HG03159 (cell line): ENCODE measurements around the gene DNER.

ENCODE experiments used
- ATAC-seq: cut with Tn5 transposase; IDR thresholded peaks from one replicate; pipeline ENCODE4 v1.9.1; 2021; ENCODE audit warnings: mild to moderate bottlenecking, moderate library complexity; ENCODE audit not compliant: unreplicated experiment

DNER gene

DNA sequence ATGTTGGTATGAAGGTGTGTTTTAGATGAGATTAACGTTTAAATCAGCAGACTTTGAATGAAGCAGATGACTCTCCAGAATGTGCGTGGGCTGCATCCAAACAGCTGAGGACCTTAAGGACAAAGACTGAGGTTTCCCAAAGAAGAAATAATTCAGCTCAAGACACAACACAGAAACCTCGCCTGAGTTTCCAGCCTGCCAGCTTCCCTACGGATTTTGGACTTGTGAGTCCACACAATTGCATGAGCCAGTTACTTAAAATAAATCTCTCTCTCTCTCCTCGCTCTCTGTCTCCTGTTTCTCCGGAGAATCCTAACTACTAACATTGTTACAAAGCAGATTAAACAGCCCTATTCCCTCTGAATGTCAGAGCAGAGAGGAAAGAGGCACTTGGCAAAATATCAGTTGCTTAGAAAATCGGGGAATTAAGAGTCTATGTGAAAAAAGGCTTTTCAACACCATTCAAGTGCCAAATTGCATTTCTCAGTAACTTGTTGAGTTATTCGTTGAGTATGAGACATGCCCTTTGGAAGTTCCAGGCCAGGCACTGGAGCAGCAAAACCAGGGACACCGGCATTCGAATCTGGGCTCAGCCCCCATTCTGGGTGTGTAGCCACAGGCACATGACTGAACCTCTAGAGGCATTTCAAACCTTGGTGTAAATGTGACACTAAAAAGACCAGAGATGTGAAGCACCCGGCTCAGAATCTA, 268.7 kb downstream of the DNER start:
- no peak for ATAC-seq

DNA sequence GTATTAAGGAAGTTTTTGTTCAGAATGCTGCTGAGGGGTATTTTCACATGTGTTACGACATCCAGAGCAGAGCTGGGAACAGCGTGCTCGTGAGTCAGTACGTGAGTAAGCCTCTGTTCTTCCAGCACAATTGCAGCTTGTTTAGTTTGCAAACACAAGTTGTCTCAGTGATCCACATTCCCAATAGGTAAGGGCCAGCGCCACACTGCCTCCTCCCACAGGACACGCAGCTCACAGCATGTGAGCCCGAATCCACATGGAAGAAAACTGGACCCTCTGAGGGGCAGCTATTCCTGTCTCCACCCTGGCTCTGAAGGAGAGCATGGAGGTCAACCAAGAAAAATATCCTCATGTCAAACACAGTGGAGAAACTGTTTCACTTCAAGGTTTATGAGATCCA, 269.3 kb downstream of the DNER start:
- no peak for ATAC-seq

DNA sequence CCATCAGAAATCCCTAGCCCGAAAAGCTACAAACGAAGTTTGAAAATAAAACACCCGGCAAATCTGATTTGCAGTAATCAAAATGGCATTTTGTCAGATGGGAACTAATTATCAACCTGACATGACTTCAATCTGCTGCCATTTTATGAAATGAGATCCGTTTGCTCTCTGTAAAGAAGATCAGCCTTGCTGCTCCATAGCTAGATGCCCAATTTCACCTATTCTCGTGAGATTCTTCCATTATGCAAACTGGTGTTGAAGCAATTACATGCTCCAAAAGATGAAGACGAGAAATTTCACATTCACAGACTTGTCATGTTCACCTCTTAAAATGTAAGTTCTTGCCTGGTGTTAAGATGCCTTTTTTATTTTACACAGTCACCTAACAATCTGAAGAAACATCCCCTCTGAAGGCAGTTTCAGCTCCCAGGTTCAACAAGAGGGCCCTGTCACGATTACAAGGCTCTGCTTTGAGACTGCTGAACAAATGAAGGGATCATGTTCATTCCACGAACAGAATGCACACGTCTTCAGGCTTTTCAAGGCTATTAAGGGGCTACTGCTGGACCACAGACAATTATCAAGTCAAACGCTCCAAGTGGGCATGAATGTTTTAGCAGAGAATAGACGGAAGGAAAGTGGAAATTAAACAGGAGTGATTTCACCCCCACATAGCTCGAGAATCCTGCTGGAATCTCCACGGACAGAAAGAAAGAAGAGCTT, 270.6 kb downstream of the DNER start:
- no peak for ATAC-seq

DNA sequence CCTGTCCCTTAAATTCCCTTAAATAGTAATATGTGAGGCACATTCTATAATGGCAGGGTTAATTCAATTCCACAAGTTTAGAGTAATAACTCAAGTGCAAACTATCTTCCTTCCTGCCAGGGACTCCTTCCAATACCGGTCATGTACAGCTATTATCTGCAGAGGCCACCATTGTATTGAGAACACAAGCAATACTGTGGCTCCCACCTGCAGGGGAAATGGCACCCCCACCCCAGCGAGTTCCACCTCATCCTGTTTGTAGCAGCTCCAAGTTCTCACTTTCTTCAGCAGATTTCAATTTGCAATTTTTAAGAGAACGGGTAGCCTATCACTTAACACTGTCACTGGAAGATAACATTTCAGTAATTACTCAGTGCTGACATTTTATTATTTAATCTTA, 271.2 kb downstream of the DNER start:
- no peak for ATAC-seq

DNA sequence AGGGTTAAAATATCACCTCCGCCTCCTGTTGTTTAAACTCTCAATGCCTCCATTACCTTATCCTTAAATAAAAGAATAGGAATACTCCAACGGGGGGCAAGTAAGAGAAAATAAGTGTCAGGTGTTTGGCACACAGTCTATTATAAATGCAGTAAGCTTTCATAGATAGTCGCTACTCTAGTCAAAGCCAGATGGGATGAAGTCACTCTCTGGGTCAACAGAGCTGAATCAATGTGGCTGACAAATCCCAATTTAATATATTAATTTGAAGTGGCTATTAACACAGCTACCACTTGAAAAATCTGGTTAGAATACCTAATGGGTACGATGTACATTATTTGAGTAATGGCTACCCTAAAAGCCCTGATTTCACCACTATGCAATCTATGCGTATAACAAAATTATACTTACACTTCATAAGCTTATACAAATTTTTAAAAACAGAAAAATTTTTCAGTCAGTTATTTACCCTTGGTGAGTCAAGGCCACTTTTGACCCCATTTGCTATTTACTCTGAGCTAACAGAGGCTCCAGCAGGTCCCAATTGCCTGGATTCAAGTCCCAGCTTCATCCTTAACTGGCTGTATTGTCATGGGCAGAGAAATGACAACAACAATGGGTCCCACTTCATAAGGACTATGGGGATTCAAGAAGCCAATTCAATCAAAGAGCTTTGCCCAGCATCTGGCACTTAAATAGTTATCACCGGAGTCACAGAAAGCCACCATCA, 275.8 kb downstream of the DNER start:
- ATAC-seq, result no peak

DNA sequence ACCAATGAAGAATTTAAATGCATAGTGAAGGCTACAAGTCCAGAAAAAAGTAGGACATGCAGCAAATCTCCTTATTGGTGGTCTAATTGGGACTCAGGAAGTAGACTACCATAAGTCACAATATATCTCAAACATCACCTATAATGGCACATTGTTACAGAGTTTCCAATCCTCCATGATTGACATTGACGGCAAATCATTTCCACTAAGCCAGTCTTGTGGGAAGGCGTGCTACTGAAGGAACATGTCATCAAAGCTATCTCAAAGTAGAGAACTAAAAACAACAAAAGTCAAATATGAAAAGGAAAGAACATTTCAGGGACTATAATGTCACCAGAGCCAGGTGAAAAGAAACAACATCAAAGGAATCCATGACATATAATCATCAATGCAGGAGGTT, 276.9 kb downstream of the DNER start:
- ATAC-seq, result no peak

DNA sequence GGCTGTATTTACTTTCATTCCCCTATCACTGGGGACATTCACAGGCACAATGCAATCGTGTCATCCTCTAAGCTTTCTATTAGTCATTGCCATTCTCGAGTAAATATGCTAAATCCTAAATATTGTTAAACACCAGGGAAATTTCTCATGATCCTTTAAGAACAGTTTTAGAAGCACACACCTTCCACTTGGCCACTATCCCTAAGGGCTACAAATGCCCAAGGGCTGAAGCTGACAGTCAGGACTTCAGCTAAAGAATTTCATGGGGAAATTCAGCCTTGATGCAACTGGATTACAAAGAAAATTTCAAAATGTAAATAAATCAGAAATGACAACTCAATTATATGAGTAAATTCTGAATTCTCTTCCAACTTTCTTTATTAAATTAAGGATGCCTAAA, 280.2 kb downstream of the DNER start:
- no peak for ATAC-seq

DNA sequence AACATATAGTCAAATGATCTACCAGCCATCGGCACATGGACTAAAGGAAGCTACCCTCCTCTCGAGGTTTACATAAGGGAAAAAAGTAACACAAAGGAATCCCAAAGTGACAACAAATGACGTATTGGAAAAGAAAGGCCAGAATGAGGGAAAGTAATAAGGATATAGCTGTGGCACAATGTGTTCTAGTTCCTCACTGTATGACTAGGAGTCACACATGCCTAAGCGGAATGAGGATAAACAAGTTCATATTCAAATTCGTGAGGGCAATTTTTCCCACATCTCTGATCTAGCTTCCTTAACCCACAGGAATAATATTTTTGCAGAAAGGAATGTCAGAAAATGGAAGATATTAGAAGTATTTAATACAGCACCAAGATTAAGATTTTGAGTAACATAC, 281.0 kb downstream of the DNER start:
- no peak for ATAC-seq

DNA sequence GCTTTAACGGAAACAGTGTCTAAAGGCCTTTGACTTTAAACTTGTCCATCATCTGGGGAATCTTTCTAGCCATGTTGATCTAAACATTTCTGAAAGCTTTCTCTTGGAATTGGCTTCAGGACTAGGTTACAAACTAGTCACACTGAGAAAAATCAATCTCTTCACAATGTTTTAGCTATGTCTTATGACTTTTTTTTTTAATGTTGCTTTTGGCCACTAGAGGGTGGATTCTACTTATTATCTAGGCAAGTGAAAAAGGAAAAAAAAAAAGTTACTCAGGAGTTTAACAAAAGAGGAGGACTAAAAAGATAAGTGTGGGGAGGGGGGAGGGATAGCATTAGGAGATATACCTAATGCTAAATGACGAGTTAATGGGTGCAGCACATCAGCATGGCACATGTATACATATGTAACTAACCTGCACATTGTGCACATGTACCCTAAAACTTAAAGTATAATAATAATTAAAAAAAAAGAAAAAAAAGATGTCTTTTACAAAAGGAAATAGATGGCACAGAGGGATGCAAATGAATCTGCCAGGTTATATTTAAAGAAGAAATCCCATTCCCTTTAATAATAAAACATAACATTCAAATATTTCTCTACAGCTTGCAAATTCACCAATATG, 282.9 kb downstream of the DNER start:
- no peak for ATAC-seq

DNA sequence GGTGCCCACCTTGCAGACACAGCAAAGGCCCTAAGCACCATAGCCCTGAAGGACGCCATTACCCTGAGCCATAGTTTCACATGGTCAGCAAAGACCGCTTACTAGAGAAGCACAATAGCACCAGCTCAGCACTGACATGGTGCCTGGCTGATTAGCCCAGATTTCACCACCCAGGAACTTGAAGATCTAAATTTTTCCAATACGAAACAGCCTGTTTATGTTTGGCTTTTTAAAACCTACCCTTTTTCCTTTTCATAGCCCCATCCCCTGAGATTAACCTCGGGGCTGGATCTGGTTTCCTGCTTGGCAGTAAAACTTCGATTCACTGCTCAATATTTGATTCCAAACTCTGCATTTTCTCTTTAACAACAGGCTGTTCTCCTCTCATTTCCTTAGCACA, 284.8 kb downstream of the DNER start:
- no peak for ATAC-seq

DNA sequence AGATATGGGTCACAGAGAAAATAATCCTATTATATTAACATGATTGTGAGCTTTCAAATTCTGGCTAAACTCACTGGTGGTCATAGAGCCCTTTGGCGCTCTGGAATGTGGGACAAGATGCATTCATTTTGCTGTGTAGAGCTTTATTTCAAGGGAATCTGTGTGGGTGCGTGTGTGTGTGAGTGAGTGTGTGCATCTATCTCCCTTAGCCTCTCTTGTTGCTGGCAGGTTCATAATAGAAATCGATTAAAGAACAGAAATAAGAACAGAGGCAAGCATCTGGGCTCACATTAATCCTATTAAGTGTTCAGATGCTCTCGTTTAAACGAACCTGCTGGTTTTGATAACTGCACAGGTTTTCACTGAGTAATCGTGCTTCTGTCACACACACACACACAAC, 287.9 kb downstream of the DNER start:
- ATAC-seq, result no peak

DNA sequence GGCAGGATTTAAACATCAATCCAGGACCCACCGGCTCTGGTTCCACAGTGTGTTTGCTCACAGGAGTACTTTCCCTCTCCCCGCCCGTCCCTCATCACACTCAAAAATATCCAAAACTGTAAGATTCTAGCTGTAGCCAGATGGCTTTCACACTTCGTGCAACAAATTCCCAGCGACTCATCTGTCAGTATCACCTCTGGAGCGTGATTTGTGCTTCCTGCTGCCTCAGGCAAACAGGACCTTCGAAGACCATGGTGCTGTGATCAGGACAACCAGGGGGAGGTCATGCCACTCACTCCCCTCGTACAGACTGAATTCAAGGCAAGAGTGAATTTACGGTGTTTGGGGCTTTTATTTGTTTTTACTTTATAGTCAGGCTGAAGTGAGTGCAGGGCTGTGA, 288.8 kb downstream of the DNER start:
- ATAC-seq, result no peak

DNA sequence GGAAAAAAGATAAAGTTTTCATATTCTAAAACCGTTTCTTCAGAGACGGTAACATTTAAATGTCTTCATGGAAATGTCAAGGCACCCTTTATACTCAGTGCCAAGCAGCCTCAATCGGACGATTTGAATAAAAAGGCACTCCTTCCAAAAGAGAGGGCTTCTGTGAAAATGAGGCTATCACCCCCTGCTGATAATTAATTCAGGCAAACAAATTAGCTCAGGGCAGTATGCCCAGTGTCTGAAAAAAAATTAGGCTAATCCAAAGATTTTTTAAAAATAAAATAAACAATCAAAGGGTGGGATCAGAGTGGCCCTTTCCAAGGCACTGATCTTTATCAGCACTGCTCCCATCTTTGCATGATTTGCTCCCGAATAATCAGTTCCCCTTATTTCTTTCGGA, 292.3 kb downstream of the DNER start:
- ATAC-seq, result no peak

DNA sequence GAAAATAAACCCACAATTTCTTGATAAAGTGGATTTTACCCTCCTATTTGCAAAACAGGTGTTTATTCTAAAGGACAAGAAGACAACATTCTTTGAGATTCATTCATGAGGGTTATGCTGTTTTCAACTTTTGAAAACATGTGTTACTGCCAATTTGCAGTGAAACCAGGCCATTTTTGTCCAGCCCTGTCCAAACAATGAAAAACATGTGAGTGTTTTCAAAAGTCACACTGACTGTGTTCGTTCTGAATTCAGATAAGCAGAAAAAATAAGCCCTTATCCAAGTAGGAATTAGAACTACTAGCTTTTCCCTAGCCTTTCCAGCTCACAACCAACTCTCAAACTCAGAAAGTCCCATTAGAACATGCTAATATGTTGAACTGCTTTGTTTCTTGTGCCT, 295.2 kb downstream of the DNER start:
- ATAC-seq, result no peak

DNA sequence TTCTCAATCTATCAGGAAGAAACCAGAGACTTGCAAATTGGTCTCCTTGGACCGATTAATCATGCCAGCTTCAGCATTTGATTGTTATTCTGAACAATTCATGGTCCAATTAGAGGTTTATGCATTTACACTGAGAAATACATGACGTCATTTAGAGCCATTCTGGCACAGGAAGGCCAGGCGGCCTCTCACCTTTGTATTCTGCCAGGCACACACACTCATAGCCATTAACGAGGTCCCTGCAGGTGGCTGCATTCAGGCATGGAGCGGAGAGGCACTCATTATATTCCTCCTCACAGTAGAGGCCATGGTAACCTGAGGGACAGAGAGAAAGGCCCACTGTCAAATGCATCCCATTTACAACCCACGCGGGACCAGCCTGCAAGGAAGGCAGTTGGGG, 296.4 kb downstream of the DNER start:
- ATAC-seq, result no peak

DNA sequence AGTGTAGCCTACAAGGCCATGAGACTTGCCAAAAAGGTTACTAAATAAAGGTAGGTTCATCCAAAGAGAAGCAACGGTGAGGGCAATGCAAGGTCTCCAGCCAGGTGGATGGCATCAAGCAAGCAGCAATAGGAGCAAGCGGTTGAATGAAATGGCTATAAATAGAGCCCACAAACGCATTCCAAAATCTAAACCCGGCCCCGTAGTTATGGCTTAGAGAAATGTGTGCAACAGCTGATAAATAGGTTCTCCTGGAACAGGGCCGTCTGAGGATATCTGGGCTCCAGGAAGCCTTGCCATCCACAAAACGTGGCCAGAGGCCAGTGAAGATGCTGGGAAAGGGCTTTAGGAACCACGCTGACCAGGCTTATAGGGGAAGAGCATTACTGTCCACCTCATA, 297.2 kb downstream of the DNER start:
- no peak for ATAC-seq

DNA sequence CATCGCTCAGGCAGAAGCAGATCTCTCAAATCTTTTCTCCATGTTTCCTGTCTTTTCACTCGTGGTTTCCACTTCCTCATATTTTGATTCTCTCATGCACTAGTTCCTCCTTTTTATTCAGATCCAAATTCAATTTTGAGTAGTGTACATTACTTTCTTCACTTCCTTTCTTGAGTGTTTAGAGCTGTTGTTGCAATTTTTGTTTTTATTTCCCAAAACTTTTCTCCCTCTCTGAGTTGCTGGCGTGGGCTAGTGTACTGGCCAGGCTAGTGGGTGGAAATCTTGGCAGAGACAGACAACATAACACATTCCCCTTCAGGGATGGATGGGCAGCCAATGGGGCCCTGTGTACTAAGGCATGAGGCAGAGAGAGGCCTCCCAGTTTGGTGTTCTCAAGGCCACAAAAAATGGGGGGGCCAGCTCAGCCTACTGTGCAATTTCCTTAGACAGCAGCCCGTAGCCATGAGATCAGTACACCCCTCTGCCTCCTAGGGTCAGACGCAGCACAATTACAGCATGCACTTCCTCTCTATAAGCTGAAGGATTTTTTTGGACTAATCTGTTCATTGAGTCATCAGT, 298.1 kb downstream of the DNER start:
- no peak for ATAC-seq

DNA sequence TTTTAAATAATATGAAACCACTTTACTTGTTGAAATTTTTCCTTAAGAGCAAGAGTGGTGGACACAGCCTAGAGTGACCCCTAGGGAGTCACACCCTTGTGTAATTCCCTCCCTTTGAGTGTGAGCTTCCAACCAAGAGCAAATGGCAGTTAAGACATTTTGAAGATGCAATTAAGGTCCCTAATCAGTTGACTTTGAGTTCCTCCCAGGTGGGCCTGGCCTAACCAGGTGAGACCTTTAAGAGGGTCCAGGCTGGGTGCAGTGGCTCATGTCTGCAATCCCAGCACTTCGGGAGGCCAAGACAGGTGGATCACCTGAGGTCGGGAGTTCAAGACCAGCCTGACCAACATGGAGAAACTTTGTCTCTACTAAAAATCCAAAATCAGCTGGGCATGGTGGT, 299.7 kb downstream of the DNER start:
- ATAC-seq, result no peak

DNA sequence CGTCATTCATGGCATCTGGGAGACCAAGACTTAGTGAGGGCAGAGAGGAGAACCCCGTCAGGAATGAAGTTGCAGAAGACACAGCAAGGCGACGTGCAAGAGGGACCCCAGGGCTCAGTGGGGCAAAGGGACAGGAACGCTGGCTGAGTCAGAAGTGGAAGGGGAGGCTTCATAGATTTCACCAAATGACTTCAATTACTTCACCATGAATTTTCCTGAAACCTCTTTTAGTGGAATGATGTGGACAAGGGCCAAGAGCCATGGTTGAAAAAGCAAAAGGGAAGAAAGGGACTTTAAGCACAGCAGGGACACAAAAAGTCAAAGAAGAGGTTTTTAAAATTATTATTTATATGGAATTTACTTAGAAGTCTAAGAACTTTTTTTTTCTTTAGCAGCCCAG, 301.7 kb downstream of the DNER start:
- ATAC-seq, result no peak

DNA sequence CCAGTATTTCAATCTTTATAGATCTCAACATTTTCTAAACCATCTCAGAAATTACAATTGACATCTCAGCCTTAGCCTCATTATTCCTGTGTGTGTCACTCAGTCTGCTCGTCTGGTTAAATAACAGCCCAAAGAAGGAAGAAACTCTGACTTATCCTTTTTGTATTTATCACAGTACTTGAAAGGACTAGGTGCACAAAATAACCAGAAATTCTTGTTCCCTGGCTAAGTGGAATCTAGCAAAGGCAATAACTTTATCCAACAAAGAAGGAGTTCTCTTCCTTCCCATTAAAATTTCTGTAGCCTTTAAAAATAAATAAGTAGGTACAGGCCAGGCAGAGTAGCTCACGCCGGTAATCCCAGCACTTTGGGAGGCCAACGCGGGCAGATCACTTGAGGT, 303.4 kb downstream of the DNER start:
- ATAC-seq, result no peak

DNA sequence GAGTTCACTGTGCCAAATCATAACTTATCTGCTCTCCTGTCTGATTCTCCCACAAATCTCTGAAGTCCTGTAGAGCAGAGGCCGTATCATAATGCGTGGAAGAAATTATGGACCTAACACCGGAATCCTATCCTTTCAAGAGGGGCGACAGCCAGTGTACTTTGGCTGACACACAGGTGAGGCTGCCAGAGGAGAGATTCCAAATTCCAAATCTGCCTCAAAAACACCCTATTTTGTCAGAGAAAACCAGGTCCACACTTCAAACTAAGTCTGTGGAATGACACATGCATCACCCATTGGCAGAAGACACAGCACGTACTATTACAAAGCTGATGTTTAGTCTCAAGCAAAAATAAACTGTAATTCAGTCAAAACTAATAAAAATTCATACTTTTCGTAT, 304.1 kb downstream of the DNER start:
- ATAC-seq, result no peak
